Erythroblast (primary cell): ENCODE data around the gene DGKH.

Experiments used
- GATA1 ChIP-seq: IDR thresholded peaks from 2 replicates; pipeline ENCODE4 v1.6.1; 2011; ENCODE audit warnings: low read depth, mild to moderate bottlenecking, control low read depth, low read length, moderate library complexity
- POLR2A ChIP-seq: IDR thresholded peaks from 2 replicates; pipeline ENCODE4 v1.6.1; 2011; ENCODE audit warnings: mild to moderate bottlenecking, low read length

DNA sequence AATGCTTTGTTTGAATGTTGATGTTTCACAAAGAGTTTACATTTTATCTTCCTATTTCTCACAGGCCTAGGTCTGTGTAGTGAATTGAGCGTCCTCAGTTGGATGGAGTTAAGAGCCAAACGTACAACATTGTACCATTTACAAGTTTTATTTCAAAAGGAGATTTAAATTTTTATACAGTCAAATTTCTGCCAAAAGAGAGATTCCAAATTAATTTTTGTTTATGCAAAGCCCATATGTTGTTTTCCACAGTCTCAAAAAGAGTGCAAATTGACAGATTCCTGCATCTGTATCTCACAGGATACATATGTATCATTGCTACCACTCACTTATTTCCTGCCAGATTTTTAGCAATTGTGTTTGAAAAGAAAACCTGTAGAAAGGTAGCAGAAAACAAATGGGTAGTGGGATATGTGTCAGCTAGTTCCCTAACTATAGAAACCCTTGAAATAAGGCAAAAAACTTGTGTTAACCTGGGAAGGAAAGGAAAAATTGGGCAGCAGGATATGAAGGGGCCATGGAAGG, 46.1 kb downstream of the DGKH start:
- TF ChIP-seq POLR2A (no peak), GATA1 (no peak)
